WTC11 (cell line): ENCODE measurements around the gene SF3B4. TPM values are rescaled to one million over a fixed set of nuclear protein-coding genes. Genes with fewer than 3 reads are reported as not detected.

Experiments
- ATAC-seq: fragments of 200-7000 bp; cut with Tn5 transposase; 2 replicates; pipeline ENCODE4 v1.10.0; 2021; ENCODE audit warnings: mild to moderate bottlenecking, moderate library complexity
- CTCF ChIA-PET: fragments of 300-600 bp; sonication (Branson Sonifier 250); formaldehyde crosslinking; loops from one replicate; lab custom pipeline; 2021; ENCODE audit warnings: antibody characterized with exemption; lab: Charles Lee
- POLR2A ChIA-PET: fragments of 350-600 bp; sonication (Branson Sonifier 250); formaldehyde crosslinking; loops from one replicate; lab custom pipeline; 2021; ENCODE audit warnings: antibody characterized with exemption; lab: Charles Lee
- DNase-seq: peaks from one replicate; pipeline ENCODE4 v3.0.0; 2021; ENCODE audit warnings: low spot score
- H3K27ac Mint-ChIP-seq: 2 replicates; pipeline ENCODE4 v1.8.0; 2021; ENCODE audit warnings: mixed read lengths
- H3K27me3 Mint-ChIP-seq: 2 replicates; pipeline ENCODE4 v1.8.0; 2021; ENCODE audit warnings: low read depth, mild to moderate bottlenecking, moderate library complexity, mixed read lengths
- H3K36me3 Mint-ChIP-seq: 2 replicates; pipeline ENCODE4 v1.8.0; 2021; ENCODE audit warnings: mixed read lengths
- H3K4me1 Mint-ChIP-seq: 2 replicates; pipeline ENCODE4 v1.8.0; 2022; ENCODE audit warnings: mixed read lengths
- H3K4me3 Mint-ChIP-seq: 2 replicates; pipeline ENCODE4 v1.8.0; 2021; ENCODE audit warnings: mild to moderate bottlenecking, moderate library complexity, mixed read lengths
- H3K9me3 Mint-ChIP-seq: 2 replicates; pipeline ENCODE4 v1.8.0; 2021; ENCODE audit warnings: mixed read lengths
- CREM ChIP-seq: sonication (generic); formaldehyde crosslinking; IDR thresholded peaks from 2 replicates; pipeline ENCODE4 v1.8.1; 2022; ENCODE audit warnings: mild to moderate bottlenecking, missing genetic modification reagents, moderate library complexity
- EMX1 ChIP-seq: fragments of 250-450 bp; sonication (Bioruptor Pico); IDR thresholded peaks from 2 replicates; pipeline ENCODE4 v1.8.0; 2021; ENCODE audit warnings: mild to moderate bottlenecking
- FOXK1 ChIP-seq: sonication (generic); formaldehyde crosslinking; IDR thresholded peaks from 2 replicates; pipeline ENCODE4 v1.8.0; 2022; ENCODE audit warnings: mild to moderate bottlenecking, moderate library complexity, missing genetic modification reagents
- IRF2 ChIP-seq: sonication (generic); formaldehyde crosslinking; IDR thresholded peaks from 2 replicates; pipeline ENCODE4 v1.8.0; 2022; ENCODE audit warnings: low read depth, missing genetic modification reagents, borderline replicate concordance
- NR1H2 ChIP-seq: sonication (generic); formaldehyde crosslinking; IDR thresholded peaks from 2 replicates; pipeline ENCODE4 v1.9.0; 2021; ENCODE audit warnings: mild to moderate bottlenecking, moderate library complexity, missing genetic modification reagents
- NR2C2 ChIP-seq: sonication (generic); formaldehyde crosslinking; IDR thresholded peaks from 2 replicates; pipeline ENCODE4 v1.8.0; 2022; ENCODE audit warnings: mild to moderate bottlenecking, missing genetic modification reagents
- RELA ChIP-seq: sonication (generic); formaldehyde crosslinking; IDR thresholded peaks from 2 replicates; pipeline ENCODE4 v1.8.1; 2022; ENCODE audit warnings: missing genetic modification reagents, mild to moderate bottlenecking, borderline replicate concordance
- RORB ChIP-seq: fragments of 250-450 bp; sonication (Bioruptor Pico); IDR thresholded peaks from 2 replicates; pipeline ENCODE4 v1.9.0; 2021; ENCODE audit warnings: mild to moderate bottlenecking
- TP53 ChIP-seq: sonication (generic); formaldehyde crosslinking; IDR thresholded peaks from 2 replicates; pipeline ENCODE4 v1.8.1; 2023; ENCODE audit warnings: mild to moderate bottlenecking, missing genetic modification reagents
- ZNF121 ChIP-seq: sonication (generic); formaldehyde crosslinking; IDR thresholded peaks from 2 replicates; pipeline ENCODE4 v1.8.0; 2023; ENCODE audit warnings: missing genetic modification reagents
- ZNF317 ChIP-seq: sonication (generic); formaldehyde crosslinking; IDR thresholded peaks from 2 replicates; pipeline ENCODE4 v1.8.1; 2023; ENCODE audit warnings: low read depth, mild to moderate bottlenecking, moderate library complexity, missing genetic modification reagents, borderline replicate concordance
- ZNF396 ChIP-seq: fragments of 250-450 bp; sonication (Bioruptor Pico); IDR thresholded peaks from 2 replicates; pipeline ENCODE4 v1.8.0; 2021; ENCODE audit warnings: mild to moderate bottlenecking, moderate library complexity, borderline replicate concordance
- ZNF416 ChIP-seq: fragments of 250-450 bp; sonication (Bioruptor Pico); IDR thresholded peaks from 2 replicates; pipeline ENCODE4 v1.9.0; 2021; ENCODE audit warnings: mild to moderate bottlenecking, inconsistent platforms
- ZNF423 ChIP-seq: fragments of 250-450 bp; sonication (Bioruptor Pico); IDR thresholded peaks from 2 replicates; pipeline ENCODE4 v2.1.2; 2022; ENCODE audit warnings: mild to moderate bottlenecking, moderate library complexity
- total RNA-seq: library from RNA; stranded (reverse); gene quantifications from 3 replicates; pipeline ENCODE4 v1.2.3, GENCODE V29; 2021
- TF ChIP-seq, protein P1 (sequence below): sonication (generic); formaldehyde crosslinking; IDR thresholded peaks from 2 replicates; pipeline ENCODE4 v1.8.0; 2022; ENCODE audit warnings: mild to moderate bottlenecking, missing genetic modification reagents
- TF ChIP-seq, protein P2 (sequence below): fragments of 250-450 bp; sonication (Bioruptor Pico); IDR thresholded peaks from 2 replicates; pipeline ENCODE4 v1.9.0; 2021; ENCODE audit warnings: mild to moderate bottlenecking
- TF ChIP-seq, protein P3 (sequence below): sonication (generic); formaldehyde crosslinking; IDR thresholded peaks from 2 replicates; pipeline ENCODE4 v1.8.0; 2022; ENCODE audit warnings: mild to moderate bottlenecking, missing genetic modification reagents
- TF ChIP-seq, protein P4 (sequence below): sonication (generic); formaldehyde crosslinking; conservative IDR thresholded peaks from 2 replicates; pipeline ENCODE4 v1.8.1; 2023; ENCODE audit warnings: mild to moderate bottlenecking, low read depth, missing genetic modification reagents, moderate library complexity
- TF ChIP-seq, protein P5 (sequence below): sonication (generic); formaldehyde crosslinking; IDR thresholded peaks from 2 replicates; pipeline ENCODE4 v1.8.1; 2023; ENCODE audit warnings: mild to moderate bottlenecking, missing genetic modification reagents, borderline replicate concordance
- TF ChIP-seq, protein P6 (sequence below): sonication (generic); formaldehyde crosslinking; IDR thresholded peaks from 2 replicates; pipeline ENCODE4 v1.8.1; 2023; ENCODE audit warnings: mild to moderate bottlenecking, missing genetic modification reagents, moderate library complexity

SF3B4 gene
- total RNA-seq, 1 experiment from 2014 or later: 90.1 TPM

DNA sequence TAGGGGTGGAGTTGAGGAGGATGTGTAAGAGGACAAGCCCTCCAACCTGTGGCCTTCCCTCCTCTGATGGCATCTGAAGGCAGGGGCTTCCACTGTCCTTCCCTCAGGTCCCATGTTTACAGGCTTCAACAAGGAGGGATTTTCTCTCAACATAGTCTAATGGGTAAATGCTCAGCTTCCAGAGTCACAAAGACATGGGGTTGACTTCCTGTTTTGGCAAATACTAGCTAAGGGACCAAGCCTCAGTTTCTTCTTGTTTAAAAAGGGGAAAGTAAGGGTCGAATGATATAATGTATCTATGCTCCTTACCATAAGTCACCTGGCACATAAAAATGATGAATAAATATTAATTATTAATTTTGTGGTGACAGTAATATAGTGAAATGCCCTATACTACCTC, 13.1 kb downstream of the SF3B4 start (continued):
- TF ChIP-seq, protein P1, sequence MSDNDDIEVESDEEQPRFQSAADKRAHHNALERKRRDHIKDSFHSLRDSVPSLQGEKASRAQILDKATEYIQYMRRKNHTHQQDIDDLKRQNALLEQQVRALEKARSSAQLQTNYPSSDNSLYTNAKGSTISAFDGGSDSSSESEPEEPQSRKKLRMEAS (CRISPR knock-in tag): no peak
- TF ChIP-seq, protein P2, sequence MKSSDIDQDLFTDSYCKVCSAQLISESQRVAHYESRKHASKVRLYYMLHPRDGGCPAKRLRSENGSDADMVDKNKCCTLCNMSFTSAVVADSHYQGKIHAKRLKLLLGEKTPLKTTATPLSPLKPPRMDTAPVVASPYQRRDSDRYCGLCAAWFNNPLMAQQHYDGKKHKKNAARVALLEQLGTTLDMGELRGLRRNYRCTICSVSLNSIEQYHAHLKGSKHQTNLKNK (CRISPR knock-in tag): no peak
- TF ChIP-seq ZNF423 (no peak), NR2C2 (CRISPR knock-in tag) (no peak), CREM (CRISPR knock-in tag) (no peak), NR1H2 (CRISPR knock-in tag) (no peak)
- TF ChIP-seq, protein P3, sequence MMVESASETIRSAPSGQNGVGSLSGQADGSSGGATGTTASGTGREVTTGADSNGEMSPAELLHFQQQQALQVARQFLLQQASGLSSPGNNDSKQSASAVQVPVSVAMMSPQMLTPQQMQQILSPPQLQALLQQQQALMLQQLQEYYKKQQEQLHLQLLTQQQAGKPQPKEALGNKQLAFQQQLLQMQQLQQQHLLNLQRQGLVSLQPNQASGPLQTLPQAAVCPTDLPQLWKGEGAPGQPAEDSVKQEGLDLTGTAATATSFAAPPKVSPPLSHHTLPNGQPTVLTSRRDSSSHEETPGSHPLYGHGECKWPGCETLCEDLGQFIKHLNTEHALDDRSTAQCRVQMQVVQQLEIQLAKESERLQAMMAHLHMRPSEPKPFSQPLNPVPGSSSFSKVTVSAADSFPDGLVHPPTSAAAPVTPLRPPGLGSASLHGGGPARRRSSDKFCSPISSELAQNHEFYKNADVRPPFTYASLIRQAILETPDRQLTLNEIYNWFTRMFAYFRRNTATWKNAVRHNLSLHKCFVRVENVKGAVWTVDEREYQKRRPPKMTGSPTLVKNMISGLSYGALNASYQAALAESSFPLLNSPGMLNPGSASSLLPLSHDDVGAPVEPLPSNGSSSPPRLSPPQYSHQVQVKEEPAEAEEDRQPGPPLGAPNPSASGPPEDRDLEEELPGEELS (CRISPR knock-in tag): no peak
- TF ChIP-seq, all 79 proteins: peak for 0

DNA sequence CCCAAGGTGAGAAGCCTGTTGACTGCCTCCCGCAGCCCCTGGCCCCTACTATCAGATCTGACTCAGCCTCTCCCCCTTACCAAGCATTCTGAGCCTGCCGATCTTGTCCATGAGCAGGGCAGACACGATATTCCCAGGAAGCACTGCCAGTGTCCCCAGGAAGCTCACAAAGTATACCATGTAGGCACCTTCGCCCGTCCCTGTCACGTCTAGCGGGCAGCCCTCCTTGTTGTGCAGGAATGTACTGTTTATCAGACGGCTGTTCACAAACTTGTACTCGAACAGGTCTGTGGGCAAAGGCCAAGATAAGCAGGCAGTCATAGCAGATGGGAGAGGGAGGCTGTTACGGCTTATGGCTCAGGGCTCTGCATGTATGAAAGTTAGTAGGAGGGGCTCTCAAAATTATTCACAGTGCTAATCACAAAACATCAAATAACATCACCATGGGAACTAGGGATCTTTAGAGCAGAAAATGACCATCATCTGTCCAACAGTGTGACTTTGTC, 21.0 kb downstream of the SF3B4 start:
- no peak overlapping the region for H3K4me3 Mint-ChIP-seq
- no peak for DNase-seq
- no peak for ATAC-seq

DNA sequence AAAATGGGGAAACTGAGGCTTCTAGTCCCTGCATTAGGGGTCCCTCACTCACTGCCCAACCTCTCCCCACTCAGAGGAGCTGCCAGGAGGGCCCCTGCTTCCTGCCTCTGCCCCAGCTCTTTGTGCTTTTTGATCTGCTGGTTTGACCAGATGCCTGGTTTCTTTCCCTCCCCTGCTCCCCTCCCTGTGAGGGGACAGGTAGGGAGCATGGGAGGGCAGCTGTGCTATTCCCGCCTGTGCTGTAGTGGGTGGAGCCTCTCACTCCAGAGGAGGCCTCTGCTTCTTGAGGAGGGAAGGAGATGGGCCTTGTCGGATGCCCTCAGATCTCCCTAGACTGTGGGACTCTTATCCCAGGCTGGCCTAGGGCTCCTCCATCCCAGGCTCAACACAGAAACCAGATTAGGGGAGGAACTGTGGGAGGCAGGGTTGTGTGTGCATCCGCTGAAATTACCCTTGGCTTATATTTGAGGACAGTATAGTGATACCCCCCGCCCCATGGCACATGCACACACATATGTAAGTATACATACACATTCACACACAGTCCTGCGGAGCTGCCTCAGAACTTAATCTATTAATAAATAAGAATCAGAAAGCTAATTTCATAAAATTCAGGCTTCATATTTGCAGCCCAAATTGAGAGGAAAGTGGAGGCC, 23.6 kb downstream of the SF3B4 start:
- Mint-ChIP-seq H3K4me1 (peaks cover 23% of the 10 kb centered on the region), H3K27me3 (no peaks in the 10 kb centered on the region; the same call in 1 of the 2 replicates), H3K36me3 (peaks cover 26% of the 10 kb centered on the region), H3K4me3 (no peak overlapping the region), H3K9me3 (no peaks in the 10 kb centered on the region), H3K27ac (peak overlapping the region; percentile 48; the same call in 1 of the 2 replicates)
- CTCF ChIA-PET: interaction anchor here (0.6 to 0.9 kb wide), 2 partner anchors 34 to 283 kb away, joined by 3 read pairs; no protein-coding TSS in a partner anchor
- DNase-seq (peak; percentile 37), ATAC-seq (peak; percentile 31)
- POLR2A ChIA-PET: interaction anchor here (1.1 to 2.3 kb wide), 3 partner anchors 16 to 147 kb away, joined by 4 to 11 read pairs (median 5); a partner anchor contains a TSS
- TF ChIP-seq RELA (CRISPR knock-in tag) (no peak), IRF2 (CRISPR knock-in tag) (no peak), ZNF396 (no peak), ZNF416 (no peak), ZNF121 (CRISPR knock-in tag) (no peak), RORB (CRISPR knock-in tag) (no peak), ZNF317 (CRISPR knock-in tag) (no peak)
- TF ChIP-seq, protein P4, sequence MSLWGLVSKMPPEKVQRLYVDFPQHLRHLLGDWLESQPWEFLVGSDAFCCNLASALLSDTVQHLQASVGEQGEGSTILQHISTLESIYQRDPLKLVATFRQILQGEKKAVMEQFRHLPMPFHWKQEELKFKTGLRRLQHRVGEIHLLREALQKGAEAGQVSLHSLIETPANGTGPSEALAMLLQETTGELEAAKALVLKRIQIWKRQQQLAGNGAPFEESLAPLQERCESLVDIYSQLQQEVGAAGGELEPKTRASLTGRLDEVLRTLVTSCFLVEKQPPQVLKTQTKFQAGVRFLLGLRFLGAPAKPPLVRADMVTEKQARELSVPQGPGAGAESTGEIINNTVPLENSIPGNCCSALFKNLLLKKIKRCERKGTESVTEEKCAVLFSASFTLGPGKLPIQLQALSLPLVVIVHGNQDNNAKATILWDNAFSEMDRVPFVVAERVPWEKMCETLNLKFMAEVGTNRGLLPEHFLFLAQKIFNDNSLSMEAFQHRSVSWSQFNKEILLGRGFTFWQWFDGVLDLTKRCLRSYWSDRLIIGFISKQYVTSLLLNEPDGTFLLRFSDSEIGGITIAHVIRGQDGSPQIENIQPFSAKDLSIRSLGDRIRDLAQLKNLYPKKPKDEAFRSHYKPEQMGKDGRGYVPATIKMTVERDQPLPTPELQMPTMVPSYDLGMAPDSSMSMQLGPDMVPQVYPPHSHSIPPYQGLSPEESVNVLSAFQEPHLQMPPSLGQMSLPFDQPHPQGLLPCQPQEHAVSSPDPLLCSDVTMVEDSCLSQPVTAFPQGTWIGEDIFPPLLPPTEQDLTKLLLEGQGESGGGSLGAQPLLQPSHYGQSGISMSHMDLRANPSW (CRISPR knock-in tag): no peak
- TF ChIP-seq, protein P5, sequence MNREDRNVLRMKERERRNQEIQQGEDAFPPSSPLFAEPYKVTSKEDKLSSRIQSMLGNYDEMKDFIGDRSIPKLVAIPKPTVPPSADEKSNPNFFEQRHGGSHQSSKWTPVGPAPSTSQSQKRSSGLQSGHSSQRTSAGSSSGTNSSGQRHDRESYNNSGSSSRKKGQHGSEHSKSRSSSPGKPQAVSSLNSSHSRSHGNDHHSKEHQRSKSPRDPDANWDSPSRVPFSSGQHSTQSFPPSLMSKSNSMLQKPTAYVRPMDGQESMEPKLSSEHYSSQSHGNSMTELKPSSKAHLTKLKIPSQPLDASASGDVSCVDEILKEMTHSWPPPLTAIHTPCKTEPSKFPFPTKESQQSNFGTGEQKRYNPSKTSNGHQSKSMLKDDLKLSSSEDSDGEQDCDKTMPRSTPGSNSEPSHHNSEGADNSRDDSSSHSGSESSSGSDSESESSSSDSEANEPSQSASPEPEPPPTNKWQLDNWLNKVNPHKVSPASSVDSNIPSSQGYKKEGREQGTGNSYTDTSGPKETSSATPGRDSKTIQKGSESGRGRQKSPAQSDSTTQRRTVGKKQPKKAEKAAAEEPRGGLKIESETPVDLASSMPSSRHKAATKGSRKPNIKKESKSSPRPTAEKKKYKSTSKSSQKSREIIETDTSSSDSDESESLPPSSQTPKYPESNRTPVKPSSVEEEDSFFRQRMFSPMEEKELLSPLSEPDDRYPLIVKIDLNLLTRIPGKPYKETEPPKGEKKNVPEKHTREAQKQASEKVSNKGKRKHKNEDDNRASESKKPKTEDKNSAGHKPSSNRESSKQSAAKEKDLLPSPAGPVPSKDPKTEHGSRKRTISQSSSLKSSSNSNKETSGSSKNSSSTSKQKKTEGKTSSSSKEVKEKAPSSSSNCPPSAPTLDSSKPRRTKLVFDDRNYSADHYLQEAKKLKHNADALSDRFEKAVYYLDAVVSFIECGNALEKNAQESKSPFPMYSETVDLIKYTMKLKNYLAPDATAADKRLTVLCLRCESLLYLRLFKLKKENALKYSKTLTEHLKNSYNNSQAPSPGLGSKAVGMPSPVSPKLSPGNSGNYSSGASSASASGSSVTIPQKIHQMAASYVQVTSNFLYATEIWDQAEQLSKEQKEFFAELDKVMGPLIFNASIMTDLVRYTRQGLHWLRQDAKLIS (CRISPR knock-in tag): no peak

More for the DNA sequence above, 21.0 kb downstream of the SF3B4 start:
- no peaks in the 10 kb centered on the region for H3K27me3 Mint-ChIP-seq
- no peak overlapping the region for H3K27ac Mint-ChIP-seq
- H3K9me3 Mint-ChIP-seq: no peaks in the 10 kb centered on the region
- H3K36me3 Mint-ChIP-seq: peaks cover 36% of the 10 kb centered on the region
- H3K4me1 Mint-ChIP-seq: peaks cover 10% of the 10 kb centered on the region
- CTCF ChIA-PET: no interaction called here
- POLR2A ChIA-PET: no interaction called here
- no peak for TF ChIP-seq EMX1 (CRISPR knock-in tag)
- TF ChIP-seq, protein P3 (CRISPR knock-in tag): no peak
- TF ChIP-seq TP53 (CRISPR knock-in tag): no peak
- no peak for TF ChIP-seq FOXK1 (CRISPR knock-in tag)
- TF ChIP-seq, protein P6, sequence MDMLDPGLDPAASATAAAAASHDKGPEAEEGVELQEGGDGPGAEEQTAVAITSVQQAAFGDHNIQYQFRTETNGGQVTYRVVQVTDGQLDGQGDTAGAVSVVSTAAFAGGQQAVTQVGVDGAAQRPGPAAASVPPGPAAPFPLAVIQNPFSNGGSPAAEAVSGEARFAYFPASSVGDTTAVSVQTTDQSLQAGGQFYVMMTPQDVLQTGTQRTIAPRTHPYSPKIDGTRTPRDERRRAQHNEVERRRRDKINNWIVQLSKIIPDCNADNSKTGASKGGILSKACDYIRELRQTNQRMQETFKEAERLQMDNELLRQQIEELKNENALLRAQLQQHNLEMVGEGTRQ (CRISPR knock-in tag): no peak
- TF ChIP-seq ZNF423: no peak
- TF ChIP-seq, all 79 proteins: peak for 0
